Activated CD8-positive, alpha-beta T cell treated with anti-CD3 and anti-CD28 coated beads for 36 hours (primary cell): ENCODE results near the gene GNAZ. TPM values are rescaled to one million over a fixed set of nuclear protein-coding genes. Genes with fewer than 3 reads are reported as not detected.
"Not testable (repeated sequence)": the region's sequence is repeated elsewhere in the genome, so short reads cannot be mapped to it uniquely, and the experiment has no call there.

ENCODE experiments used
- ATAC-seq: fragments of 200-7000 bp; cut with Tn5 transposase; one replicate; pipeline ENCODE4 v1.10.0; 2021; ENCODE audit warnings: mild to moderate bottlenecking, moderate library complexity
- CTCF ChIA-PET: fragments of 350-600 bp; sonication (Branson Sonifier 250); formaldehyde crosslinking; loops from one replicate; lab custom pipeline; 2021; ENCODE audit warnings: antibody characterized with exemption; lab: Charles Lee
- POLR2A ChIA-PET: fragments of 350-600 bp; sonication (Branson Sonifier 250); formaldehyde crosslinking; loops from one replicate; lab custom pipeline; 2021; ENCODE audit warnings: antibody characterized with exemption; lab: Charles Lee
- DNase-seq: peaks from one replicate; pipeline ENCODE4 v3.0.0-alpha.2; 2020
- H3K27ac Mint-ChIP-seq: one replicate; pipeline ENCODE4 v1.8.0; 2021; ENCODE audit warnings: mild to moderate bottlenecking, mixed read lengths
- H3K27me3 Mint-ChIP-seq: one replicate; pipeline ENCODE4 v1.8.0; 2021; ENCODE audit warnings: mixed read lengths
- H3K36me3 Mint-ChIP-seq: one replicate; pipeline ENCODE4 v1.8.0; 2021; ENCODE audit warnings: low read depth, mixed read lengths
- H3K4me1 Mint-ChIP-seq: one replicate; pipeline ENCODE4 v1.8.0; 2021; ENCODE audit warnings: low read depth, mixed read lengths
- H3K4me3 Mint-ChIP-seq: one replicate; pipeline ENCODE4 v1.8.0; 2021; ENCODE audit warnings: mild to moderate bottlenecking, moderate library complexity, mixed read lengths
- H3K9me3 Mint-ChIP-seq: one replicate; pipeline ENCODE4 v1.8.0; 2021; ENCODE audit warnings: mixed read lengths
- CTCF ChIP-seq: fragments of 200-600 bp; IDR thresholded peaks from one replicate; pipeline ENCODE4 v1.8.0; 2022; ENCODE audit warnings: antibody characterized with exemption, mild to moderate bottlenecking
- intact Hi-C: fragments of 100-400 bp; cut with micrococcal nuclease; formaldehyde crosslinking; loops from one replicate; pipeline ENCODE4 v1.10.0; 2022
- total RNA-seq, 2 experiments: library from RNA; stranded (reverse); gene quantifications; one replicate each; pipeline ENCODE4 v1.2.3, GENCODE V29; 2021

The GNAZ gene
- total RNA-seq, 2 experiments from 2014 or later = 0.50 to 0.56 TPM

- ATAC-seq (no peak), DNase-seq (no peak)
- Mint-ChIP-seq H3K9me3 (no peaks in the 10 kb centered on the region), H3K36me3 (no peaks in the 10 kb centered on the region), H3K4me3 (no peak overlapping the region), H3K27ac (no peak overlapping the region), H3K27me3 (no peaks in the 10 kb centered on the region), H3K4me1 (peaks cover 18% of the 10 kb centered on the region)
- CTCF ChIA-PET = interaction anchor here (1.0 to 10.8 kb wide), 5 partner anchors 10 to 284 kb away, joined by 3 to 274 read pairs (median 3); no protein-coding TSS in a partner anchor
- TF ChIP-seq CTCF = no peak
- POLR2A ChIA-PET = interaction anchor here (0.7 kb wide), 1 partner anchor 10 kb away, joined by 3 read pairs; no protein-coding TSS in a partner anchor
- intact Hi-C loops = no loop called here
Measured at GRCh38 chr22:23132376-23133091, 62.2 kb downstream of the GNAZ start.

- Mint-ChIP-seq H3K27me3 (no peaks in the 10 kb centered on the region), H3K36me3 (no peaks in the 10 kb centered on the region), H3K4me3 (no peak overlapping the region), H3K4me1 (peaks cover 32% of the 10 kb centered on the region), H3K9me3 (no peaks in the 10 kb centered on the region), H3K27ac (no peak overlapping the region)
- POLR2A ChIA-PET = no interaction called here
- no peak for ATAC-seq
- TF ChIP-seq CTCF = no peak
- CTCF ChIA-PET = interaction anchor here (1.2 to 10.8 kb wide), 3 partner anchors 13 to 177 kb away, joined by 4 to 274 read pairs (median 4); no protein-coding TSS in a partner anchor
- intact Hi-C loops = no loop called here
- no peak for DNase-seq
Measured at GRCh38 chr22:23133922-23134321, 63.6 kb downstream of the GNAZ start.

- H3K27me3 Mint-ChIP-seq, ATAC-seq, H3K4me3 Mint-ChIP-seq, POLR2A ChIA-PET, H3K9me3 Mint-ChIP-seq, H3K36me3 Mint-ChIP-seq, intact Hi-C loops, DNase-seq: not testable (repeated sequence)
- CTCF ChIA-PET = interaction anchor here (1.4 to 2.4 kb wide), 6 partner anchors 9 to 182 kb away, joined by 6 to 14 read pairs (median 8); no protein-coding TSS in a partner anchor
- H3K4me1 Mint-ChIP-seq = peaks cover 52% of the 10 kb centered on the region
- H3K27ac Mint-ChIP-seq = peak overlapping the region; percentile 90
Measured at GRCh38 chr22:23136991-23137390, 66.7 kb downstream of the GNAZ start.

GRCh38 chr22:23137468-23137867, 67.1 kb downstream of the GNAZ start:
- Mint-ChIP-seq H3K27me3 (no peaks in the 10 kb centered on the region), H3K4me1 (peaks cover 57% of the 10 kb centered on the region), H3K9me3 (no peaks in the 10 kb centered on the region), H3K27ac (peak overlapping the region; percentile 90), H3K4me3 (no peak overlapping the region), H3K36me3 (no peaks in the 10 kb centered on the region)
- ChIA-PET CTCF (interaction anchor here (1.0 to 2.4 kb wide), 8 partner anchors 9 to 253 kb away, joined by 3 to 14 read pairs (median 6); partner anchors contain the start of gene GNAZ), POLR2A (no interaction called here)
- intact Hi-C loops = no loop called here
- no peak for DNase-seq
- no peak for ATAC-seq
- no peak for TF ChIP-seq CTCF

GRCh38 chr22:23137905-23138561, 67.7 kb downstream of the GNAZ start:
- Mint-ChIP-seq H3K27me3 (no peaks in the 10 kb centered on the region), H3K27ac (peak overlapping the region; percentile 90), H3K4me3 (peak overlapping the region; percentile 11), H3K36me3 (no peaks in the 10 kb centered on the region), H3K4me1 (peaks cover 62% of the 10 kb centered on the region), H3K9me3 (no peaks in the 10 kb centered on the region)
- intact Hi-C loops = no loop called here
- ATAC-seq = peak; percentile 37
- POLR2A ChIA-PET = no interaction called here
- CTCF ChIA-PET = interaction anchor here (0.9 to 2.4 kb wide), 9 partner anchors 10 to 254 kb away, joined by 3 to 14 read pairs (median 6); partner anchors contain the start of gene GNAZ
- TF ChIP-seq CTCF = no peak
- peak; percentile 67 for DNase-seq
